H1 (cell line): Measurements from ENCODE around the gene TDRD9. TPM values are rescaled to one million over a fixed set of nuclear protein-coding genes. Genes with fewer than 3 reads are reported as not detected.

ENCODE experiments used
- CTCF ChIA-PET: fragments of 300-600 bp; sonication (Branson Sonifier 250); formaldehyde crosslinking; loops from one replicate; lab custom pipeline; 2021; ENCODE audit not compliant: partially characterized antibody; lab: Charles Lee
- POLR2A ChIA-PET: fragments of 300-600 bp; sonication (Branson Sonifier 250); formaldehyde crosslinking; loops from one replicate; lab custom pipeline; 2021; ENCODE audit warnings: inconsistent platforms; ENCODE audit not compliant: partially characterized antibody; lab: Charles Lee
- DNase-seq, 2 experiments: peaks; one replicate each; pipeline versions ENCODE4 v3.0.0 to v3.0.0-alpha.2; 2010 to 2022; ENCODE audit warnings: low spot score in 2 of 2, low read depth in 1 of 2, mixed read lengths in 1 of 2
- FAIRE-seq: peaks from 2 replicates; lab custom pipeline; 2011; peaks lifted over from hg19 to GRCh38; lab: Jason Lieb, UNC
- H2AFZ ChIP-seq: 2 replicates; pipeline ENCODE4 v1.8.1; 2012; ENCODE audit warnings: low read length, inconsistent platforms
- H2AK5ac ChIP-seq: 2 replicates; pipeline ENCODE4 v1.6.1; 2013; ENCODE audit warnings: low read depth, low read length
- H2BK120ac ChIP-seq: replicated peaks from 2 replicates; pipeline ENCODE3; 2013; ENCODE audit warnings: low read depth, low read length, inconsistent platforms
- H2BK12ac ChIP-seq: 2 replicates; pipeline ENCODE4 v1.6.1; 2013; ENCODE audit warnings: low read depth, low read length
- H2BK15ac ChIP-seq: 2 replicates; pipeline ENCODE4 v1.6.1; 2013; ENCODE audit warnings: low read length
- H2BK20ac ChIP-seq: 2 replicates; pipeline ENCODE4 v1.6.1; 2013; ENCODE audit warnings: low read length
- H2BK5ac ChIP-seq: 2 replicates; pipeline ENCODE4 v1.6.1; 2013; ENCODE audit warnings: low read depth, low read length
- H3K14ac ChIP-seq: 2 replicates; pipeline ENCODE4 v1.6.1; 2013; ENCODE audit warnings: inconsistent platforms; ENCODE audit not compliant: insufficient read length
- H3K18ac ChIP-seq: 2 replicates; pipeline ENCODE4 v1.6.1; 2013; ENCODE audit warnings: low read length; ENCODE audit errors: extremely low read depth
- H3K23ac ChIP-seq: 2 replicates; pipeline ENCODE4 v1.6.1; 2013; ENCODE audit warnings: inconsistent platforms; ENCODE audit not compliant: insufficient read length
- H3K23me2 ChIP-seq: 2 replicates; pipeline ENCODE4 v1.6.1; 2013; ENCODE audit warnings: low read depth, low read length
- H3K27ac ChIP-seq: 2 replicates; pipeline ENCODE4 v1.6.1; 2011; ENCODE audit warnings: low read depth, low read length, inconsistent platforms
- H3K27me3 ChIP-seq, 4 experiments: replicated peaks in 1 of 4; 1 replicate in 1 of 4; 2 replicates in 3 of 4; pipeline versions ENCODE4 v1.6.1 to v1.8.1; 2011 to 2013; ENCODE audit warnings: low read length in 3 of 4, mild to moderate bottlenecking in 3 of 4, inconsistent platforms in 2 of 4, mixed read lengths in 2 of 4, moderate library complexity in 1 of 4; ENCODE audit not compliant: control insufficient read depth in 3 of 4, insufficient read depth in 3 of 4; ENCODE audit errors: extremely low read depth in 1 of 4
- H3K36me3 ChIP-seq, 4 experiments: 2 replicates each; pipeline versions ENCODE4 v1.6.1 to v1.8.1; 2011 to 2013; ENCODE audit warnings: mild to moderate bottlenecking in 4 of 4, low read length in 3 of 4, moderate library complexity in 2 of 4, control low read depth in 1 of 4, inconsistent platforms in 1 of 4; ENCODE audit not compliant: insufficient read depth in 4 of 4, control insufficient read depth in 2 of 4
- H3K4ac ChIP-seq: replicated peaks from 2 replicates; pipeline ENCODE3; 2013; ENCODE audit warnings: low read length, low read depth, mixed read lengths, inconsistent platforms; ENCODE audit not compliant: insufficient read length
- H3K4me1 ChIP-seq, 4 experiments: replicated peaks in 1 of 4; 1 replicate in 1 of 4; 2 replicates in 3 of 4; pipeline versions ENCODE4 v1.6.1 to v1.8.1; 2011 to 2013; ENCODE audit warnings: low read length in 3 of 4, inconsistent platforms in 2 of 4, mixed read lengths in 1 of 4; ENCODE audit not compliant: insufficient read depth in 4 of 4, control insufficient read depth in 3 of 4
- H3K4me2 ChIP-seq, 2 experiments: 2 replicates each; pipeline versions ENCODE4 v1.6.1 to v1.8.1; 2011 to 2013; ENCODE audit warnings: low read depth in 2 of 2, low read length in 2 of 2, control low read depth in 1 of 2, inconsistent platforms in 1 of 2, mild to moderate bottlenecking in 1 of 2; ENCODE audit not compliant: insufficient read depth in 1 of 2
- H3K4me3 ChIP-seq, 4 experiments: fragments of 200-600, 300-600 bp in 1 of 4; sonication (generic), shearing (Covaris generic), sonication (Bioruptor Twin) in 1 of 4; 2 replicates each; pipeline versions ENCODE4 v1.5.1 to v1.8.1; 2011 to 2016; ENCODE audit warnings: low read length in 4 of 4, low read depth in 3 of 4, control low read depth in 2 of 4, inconsistent platforms in 2 of 4, mild to moderate bottlenecking in 2 of 4, mixed read lengths in 1 of 4, moderate library complexity in 1 of 4; ENCODE audit not compliant: insufficient read depth in 2 of 4; ENCODE audit errors: extremely low read depth in 1 of 4
- H3K56ac ChIP-seq: replicated peaks from 2 replicates; pipeline ENCODE3; 2013; ENCODE audit warnings: low read depth, mild to moderate bottlenecking, mixed read lengths, low read length, inconsistent platforms; ENCODE audit not compliant: insufficient read length
- H3K79me1 ChIP-seq: 2 replicates; pipeline ENCODE4 v1.6.1; 2013; ENCODE audit warnings: low read depth, low read length, control low read depth
- H3K79me2 ChIP-seq, 2 experiments: 2 replicates each; pipeline versions ENCODE4 v1.6.1 to v1.8.1; 2012 to 2013; ENCODE audit warnings: low read length in 2 of 2, mild to moderate bottlenecking in 2 of 2, inconsistent platforms in 1 of 2; ENCODE audit not compliant: insufficient read depth in 2 of 2, control insufficient read depth in 1 of 2
- H3K9ac ChIP-seq, 4 experiments: replicated peaks in 1 of 4; 1 replicate in 1 of 4; 2 replicates in 3 of 4; pipeline versions ENCODE4 v1.6.1 to v1.8.1; 2011 to 2013; ENCODE audit warnings: low read depth in 3 of 4, low read length in 3 of 4, control low read depth in 2 of 4, mild to moderate bottlenecking in 2 of 4, moderate library complexity in 2 of 4, inconsistent platforms in 1 of 4; ENCODE audit errors: extremely low read depth in 1 of 4
- H3K9me3 ChIP-seq, 2 experiments: 2 replicates each; pipeline versions ENCODE4 v1.6.1 to v1.8.1; 2012 to 2013; ENCODE audit warnings: mild to moderate bottlenecking in 2 of 2, moderate library complexity in 2 of 2, control low read depth in 1 of 2, inconsistent platforms in 1 of 2, low read depth in 1 of 2, low read length in 1 of 2, mixed read lengths in 1 of 2; ENCODE audit not compliant: insufficient read depth in 2 of 2
- H4K20me1 ChIP-seq, 2 experiments: replicated peaks in 1 of 2; 2 replicates each; pipeline versions ENCODE3 to v1.8.1; 2011 to 2013; ENCODE audit warnings: inconsistent platforms in 2 of 2, low read length in 2 of 2, mild to moderate bottlenecking in 1 of 2; ENCODE audit not compliant: insufficient read depth in 2 of 2, control insufficient read depth in 1 of 2
- H4K5ac ChIP-seq: 2 replicates; pipeline ENCODE4 v1.6.1; 2013; ENCODE audit warnings: low read length, low read depth, mixed read lengths, inconsistent platforms; ENCODE audit not compliant: insufficient read length
- H4K8ac ChIP-seq: 2 replicates; pipeline ENCODE4 v1.8.0; 2013; ENCODE audit warnings: mild to moderate bottlenecking, moderate library complexity, low read length, inconsistent platforms; ENCODE audit not compliant: insufficient read depth; ENCODE audit errors: extremely low read depth
- H4K91ac ChIP-seq: replicated peaks from 2 replicates; pipeline ENCODE3; 2013; ENCODE audit warnings: low read length, mixed read lengths, inconsistent platforms; ENCODE audit not compliant: insufficient read length
- EGR1 ChIP-seq: IDR thresholded peaks from 2 replicates; pipeline ENCODE4 v1.6.1; 2011; ENCODE audit warnings: low read depth, low read length, borderline replicate concordance
- GABPA ChIP-seq: IDR thresholded peaks from 2 replicates; pipeline ENCODE4 v1.6.1; 2011; ENCODE audit warnings: mild to moderate bottlenecking, low read length, moderate library complexity, borderline replicate concordance; ENCODE audit not compliant: insufficient read depth
- TCF12 ChIP-seq: IDR thresholded peaks from 2 replicates; pipeline ENCODE4 v1.6.1; 2011; ENCODE audit warnings: low read depth, mild to moderate bottlenecking, low read length
- WGBS, 2 experiments: shearing (Covaris generic) in 1 of 2; methylation state at CpG; one replicate each; pipeline versions ENCODE4 v1.1.6 to v1.1.7; 2013 to 2015; ENCODE audit warnings: low lambda C conversion rate in 2 of 2, mixed read lengths in 2 of 2, inconsistent platforms in 1 of 2, low coverage in 1 of 2, missing lambda C conversion rate in 1 of 2; ENCODE audit not compliant: insufficient replicate concordance in 2 of 2, insufficient coverage in 1 of 2, insufficient read length in 1 of 2; ENCODE audit errors: extremely low coverage in 1 of 2, missing lambda C conversion rate in 1 of 2; 5-methylcytosine and 5-hydroxymethylcytosine counted together
- polyA plus RNA-seq, 7 experiments: library from polyadenylated mRNA; depleted of rRNA in 3 of 7; stranded (reverse) in 5 of 7; unstranded in 2 of 7; fragments of >200 nt in 5 of 7; fragments of 200-250 nt in 2 of 7; gene quantifications; 1 replicate in 5 of 7; 2 replicates in 1 of 7; 4 replicates in 1 of 7; pipeline versions ENCODE4 v1.2.1 to v1.2.3, GENCODE V29; 2011 to 2013; ENCODE audit warnings: missing spikeins in 2 of 7, mixed read lengths in 2 of 7
- total RNA-seq: library from RNA; stranded (reverse); fragmentation: NEBNext Ultra II Directional; extraction: Animal tissue kit (Norgen Biotek cat#: 25700); gene quantifications from 2 replicates; pipeline ENCODE4 v1.2.1, GENCODE V29; 2021

The TDRD9 gene
- total and polyA plus RNA-seq, 2 of the 8 experiments (the other 6 are each of a cell fraction or from before 2014, with no cell fraction given) = not detected

- Histone ChIP-seq H3K36me3 (no peaks in the 10 kb centered on the region), H2BK12ac (no peak overlapping the region), H3K79me2 (no peaks in the 10 kb centered on the region), H3K56ac (no peak overlapping the region), H2AFZ (no peak overlapping the region), H2BK120ac (no peak overlapping the region), H2BK20ac (no peak overlapping the region), H4K5ac (no peak overlapping the region), H3K9me3 (no peaks in the 10 kb centered on the region), H2BK5ac (no peak overlapping the region), H3K79me1 (no peaks in the 10 kb centered on the region), H2BK15ac (no peak overlapping the region), H3K27ac (no peak overlapping the region), H3K18ac (no peak overlapping the region), H3K4me2 (no peak overlapping the region), H3K14ac (no peak overlapping the region), H3K4me1 (peaks cover 0 to 3% (median 0%) of the 10 kb centered on the region in 4 experiments; a peak in 2 of 7 replicates), H4K8ac (no peak overlapping the region; the same call in 1 of the 2 replicates), H4K91ac (no peak overlapping the region), H3K4me3 (no peak overlapping the region), H3K9ac (no peak overlapping the region), H3K27me3 (peaks cover 0 to 2% (median 0%) of the 10 kb centered on the region in 4 experiments; a peak in 1 of 7 replicates), H4K20me1 (peaks cover 0 to 1% of the 10 kb centered on the region in 2 experiments), H3K23ac (no peak overlapping the region), H3K4ac (no peak overlapping the region), H2AK5ac (no peak overlapping the region), H3K23me2 (no peaks in the 10 kb centered on the region)
- ChIA-PET CTCF (interaction anchor here (1.5 kb wide), 2 partner anchors 12 to 16 kb away, joined by 4 to 6 read pairs; no protein-coding TSS in a partner anchor), POLR2A (no interaction called here)
- no peak for FAIRE-seq
- TF ChIP-seq GABPA (no peak), EGR1 (no peak), TCF12 (no peak)
- peak in 1 of 2 experiments; percentile 40 for DNase-seq
- 92% methylated on average over 13 of the region's 15 CpGs; no CpG with 5 or more reads in 1 of the 2 experiments for WGBS, 2 experiments
Measured at GRCh38 chr14:104081951-104082464, 153.8 kb downstream of the TDRD9 start.
